HG03280 (cell line): ENCODE measurements around the gene HSPG2.
"Not testable (repeated sequence)": the region's sequence is repeated elsewhere in the genome, so short reads cannot be mapped to it uniquely, and the experiment has no call there.

Experiments
- ATAC-seq: cut with Tn5 transposase; IDR thresholded peaks from one replicate; pipeline ENCODE4 v1.9.1; 2021; ENCODE audit warnings: mild to moderate bottlenecking, moderate library complexity; ENCODE audit not compliant: unreplicated experiment

The HSPG2 gene

DNA sequence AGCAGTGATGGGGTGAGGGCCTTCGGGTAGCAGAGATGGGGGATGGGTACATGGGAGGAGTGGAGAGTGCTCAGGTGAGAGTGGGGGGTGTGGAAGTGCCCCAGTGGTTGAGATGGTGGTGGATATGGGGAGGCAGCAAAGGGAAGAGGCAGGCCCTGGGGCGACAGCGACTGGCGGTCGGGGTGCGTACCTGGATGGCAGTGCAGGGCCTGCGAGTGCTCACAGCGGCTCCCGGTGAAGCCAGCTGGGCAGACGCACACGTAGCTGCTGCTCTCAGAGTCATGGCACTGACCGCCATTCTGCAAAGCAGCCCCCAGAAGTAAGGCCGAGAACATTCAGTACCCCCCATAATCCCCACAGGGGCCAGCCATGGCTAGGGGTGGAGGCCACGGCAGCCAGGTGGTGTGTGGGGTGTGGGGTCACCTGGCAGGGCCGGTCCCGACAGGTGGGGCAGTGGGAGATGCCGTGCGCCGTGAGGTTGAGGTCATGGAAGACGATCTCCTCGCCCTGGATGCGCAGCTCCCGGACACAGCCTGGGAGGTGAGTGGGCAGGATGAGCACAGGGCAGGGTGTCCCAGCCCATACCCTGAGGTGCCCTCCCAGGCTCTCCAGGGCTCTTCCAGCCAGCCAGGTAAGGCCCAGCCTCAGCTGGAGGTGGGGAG, 106.2 kb downstream of the HSPG2 start:
- ATAC-seq, result no peak

DNA sequence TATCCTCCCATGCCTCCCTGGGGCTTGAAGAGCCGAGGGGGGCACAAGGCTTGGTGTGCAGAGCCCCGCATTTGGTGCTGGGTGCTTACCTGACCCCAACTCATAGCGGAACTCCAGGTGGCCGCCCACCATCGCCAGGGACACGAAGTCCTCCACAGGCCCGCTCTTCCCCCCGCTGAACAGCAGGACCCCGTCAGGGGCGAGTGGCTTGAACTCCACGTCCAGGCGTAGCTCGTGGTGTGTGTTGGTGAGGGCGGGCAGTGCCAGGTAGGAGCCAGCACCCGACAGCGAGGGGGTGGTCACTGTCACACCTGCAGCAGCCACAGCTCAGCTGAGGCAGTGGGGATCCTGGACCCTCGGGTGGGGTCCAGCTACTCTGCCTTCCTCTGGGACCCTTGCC, 107.8 kb downstream of the HSPG2 start:
- no peak for ATAC-seq

DNA sequence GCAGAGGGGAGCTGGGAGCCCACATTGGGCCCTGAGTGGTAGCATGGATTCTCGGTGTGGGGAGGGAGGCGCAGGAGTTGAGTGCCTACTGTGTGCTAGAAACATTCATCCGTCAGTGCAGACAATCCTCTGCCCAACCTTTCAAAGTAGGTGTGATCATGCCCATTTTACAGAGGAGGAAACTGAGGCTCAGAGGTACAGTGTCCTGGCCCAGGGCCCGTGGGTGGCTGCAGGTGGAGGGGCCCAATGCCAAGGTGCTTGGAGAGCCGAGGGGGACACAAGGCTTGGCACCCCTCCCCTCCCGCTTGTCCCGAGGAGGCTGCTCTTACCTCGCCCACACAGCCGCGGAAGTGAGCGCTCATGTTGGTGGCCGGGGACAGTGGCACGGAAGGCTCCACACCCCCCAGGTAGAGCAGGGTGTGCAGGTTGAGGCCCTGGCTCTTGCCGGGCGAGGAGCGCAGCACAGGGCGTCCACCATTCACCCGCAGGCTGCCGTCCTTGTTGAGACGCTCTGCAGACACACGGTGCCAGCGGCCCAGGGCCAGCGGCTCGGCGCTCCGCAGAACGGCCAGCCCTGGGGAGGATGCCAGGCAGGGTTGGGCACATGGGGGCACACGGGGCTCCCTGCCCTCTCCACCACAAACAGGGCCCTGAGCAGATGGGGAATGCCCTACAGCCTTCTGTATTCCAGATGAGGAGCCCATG, 108.5 kb downstream of the HSPG2 start:
- no peak for ATAC-seq

DNA sequence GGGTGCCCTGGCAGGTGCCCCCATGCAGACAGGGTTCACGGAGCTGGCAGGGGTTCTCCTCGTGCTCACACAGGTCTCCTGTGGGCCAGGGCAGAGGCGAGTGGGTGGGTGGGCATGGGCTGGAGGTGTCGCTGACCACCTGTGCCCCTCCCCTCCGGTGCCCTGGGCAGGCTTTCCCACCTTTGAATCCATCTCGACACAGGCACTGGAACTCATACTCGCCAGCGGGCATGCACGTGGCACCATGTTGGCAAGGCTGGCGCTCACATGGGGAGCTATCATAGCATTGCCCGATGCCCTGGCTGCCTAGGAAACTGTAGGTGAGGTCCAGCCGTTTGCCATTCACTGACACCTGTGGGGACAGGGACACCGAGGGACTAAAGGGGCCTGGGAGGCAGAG, 109.0 kb downstream of the HSPG2 start:
- no peak for ATAC-seq

DNA sequence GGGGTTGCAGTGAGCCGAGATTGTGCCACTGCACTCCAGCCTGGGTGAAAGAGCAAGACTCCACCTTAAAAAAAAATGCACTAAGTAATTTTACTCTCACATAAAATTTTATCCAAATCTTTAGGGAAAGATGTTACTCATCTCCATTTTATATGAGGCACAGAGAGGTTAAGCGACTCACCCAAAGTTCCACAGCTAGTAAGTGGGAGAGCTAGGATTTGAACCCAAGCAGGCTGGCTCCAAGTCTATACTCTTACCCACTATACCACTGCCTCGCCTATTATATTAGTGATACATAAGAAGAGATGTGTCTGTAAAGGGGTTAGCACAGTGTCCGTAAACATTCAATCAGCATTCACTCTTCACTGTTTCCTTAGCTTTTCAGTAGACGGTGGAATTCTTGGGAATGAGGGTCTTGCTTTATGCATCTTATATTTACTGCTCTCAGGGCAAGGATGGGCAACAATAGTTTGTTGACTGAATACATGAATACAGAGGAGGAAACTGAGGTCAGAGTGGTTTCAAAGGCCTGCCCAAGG, 109.9 kb downstream of the HSPG2 start:
- ATAC-seq, result no peak

DNA sequence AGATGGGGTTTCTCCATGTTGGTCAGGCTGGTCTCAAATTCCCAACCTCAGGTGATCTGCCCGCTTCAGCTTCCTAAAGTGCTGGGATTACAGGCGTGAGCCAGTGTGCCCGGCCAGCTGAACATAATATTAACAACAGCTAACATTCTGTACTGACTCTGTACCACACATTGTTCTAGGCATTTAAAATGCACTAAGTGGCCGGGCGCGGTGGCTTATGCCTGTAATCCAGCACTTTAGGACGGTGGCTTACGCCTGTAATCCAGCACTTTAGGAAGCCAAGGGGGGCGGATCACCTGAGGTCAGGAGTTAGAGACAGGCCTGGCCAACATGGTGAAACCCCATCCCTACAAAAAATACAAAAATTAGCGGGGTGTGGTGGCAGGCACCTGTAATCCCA, 110.4 kb downstream of the HSPG2 start:
- not testable (repeated sequence) for ATAC-seq

DNA sequence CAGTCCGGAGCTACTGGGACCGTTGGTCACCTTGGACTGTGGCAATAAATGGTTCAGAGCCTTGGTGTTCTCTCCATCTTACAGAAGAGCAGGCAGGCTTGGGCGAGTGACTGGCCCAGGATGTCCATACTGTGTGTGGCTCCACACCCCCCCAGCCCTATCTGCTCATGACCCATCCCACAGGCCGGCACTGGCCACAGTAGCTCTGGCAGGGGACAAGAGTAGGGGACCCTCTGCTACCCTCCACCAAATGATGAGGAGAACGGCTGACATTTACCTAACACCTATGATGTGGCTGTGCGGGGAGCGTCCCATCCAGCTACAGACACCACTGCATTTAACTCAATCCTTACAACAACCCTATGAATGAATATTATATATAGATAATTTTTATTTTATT, 111.7 kb downstream of the HSPG2 start:
- no peak for ATAC-seq

DNA sequence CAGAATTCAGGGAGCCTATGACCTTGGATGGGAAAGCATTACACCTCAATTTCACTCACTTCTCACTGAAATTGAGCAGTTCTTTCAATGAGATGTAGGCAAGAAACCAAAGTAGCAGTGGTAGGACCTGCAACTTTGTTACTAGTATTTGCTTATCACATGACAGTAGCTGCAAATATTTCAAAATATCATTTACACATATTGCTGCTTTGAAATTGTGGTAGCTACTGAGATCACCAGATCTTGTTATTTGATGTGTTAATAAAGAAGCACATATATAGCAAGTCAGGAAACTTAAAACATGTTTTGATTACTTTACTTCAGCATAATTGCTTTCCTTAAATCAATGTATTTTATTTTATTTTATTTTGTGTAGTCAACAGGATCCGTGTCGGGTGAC, 112.2 kb downstream of the HSPG2 start:
- no peak for ATAC-seq

DNA sequence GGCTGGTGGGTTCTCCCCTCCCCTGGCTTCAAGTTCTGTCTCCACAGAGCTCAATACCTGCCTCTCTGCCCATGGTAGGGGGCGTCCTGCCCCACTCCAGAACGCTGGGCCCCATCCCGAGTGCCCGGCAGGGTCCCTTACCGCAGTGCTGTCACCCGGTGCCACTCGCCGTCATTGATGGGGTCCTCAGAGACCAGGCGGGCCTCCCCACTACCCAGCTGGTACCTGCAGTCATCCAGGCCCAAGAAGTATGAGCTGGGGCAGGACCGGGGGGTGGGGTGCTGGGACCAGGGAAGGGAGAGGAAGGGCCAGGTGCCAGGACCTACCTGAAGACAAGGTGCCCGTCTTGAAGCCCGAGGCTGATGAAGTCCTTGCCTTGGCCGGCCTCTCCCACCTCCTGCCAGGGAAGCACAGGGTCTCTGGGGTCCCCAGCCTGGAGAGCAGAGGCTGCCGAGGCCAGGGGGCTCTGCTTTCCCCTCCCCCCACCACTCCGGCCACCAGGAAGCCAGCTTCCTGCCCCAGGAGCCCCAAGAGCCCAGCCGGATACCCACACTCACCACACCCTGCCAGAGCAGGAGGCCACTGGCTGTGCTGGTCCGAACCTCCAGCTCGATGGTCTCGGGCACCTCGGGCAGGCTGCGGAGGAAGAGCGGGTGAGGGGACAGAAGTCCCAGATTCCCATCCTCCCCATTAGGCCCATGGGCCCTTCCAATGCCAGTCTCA, 113.0 kb downstream of the HSPG2 start:
- no peak for ATAC-seq

DNA sequence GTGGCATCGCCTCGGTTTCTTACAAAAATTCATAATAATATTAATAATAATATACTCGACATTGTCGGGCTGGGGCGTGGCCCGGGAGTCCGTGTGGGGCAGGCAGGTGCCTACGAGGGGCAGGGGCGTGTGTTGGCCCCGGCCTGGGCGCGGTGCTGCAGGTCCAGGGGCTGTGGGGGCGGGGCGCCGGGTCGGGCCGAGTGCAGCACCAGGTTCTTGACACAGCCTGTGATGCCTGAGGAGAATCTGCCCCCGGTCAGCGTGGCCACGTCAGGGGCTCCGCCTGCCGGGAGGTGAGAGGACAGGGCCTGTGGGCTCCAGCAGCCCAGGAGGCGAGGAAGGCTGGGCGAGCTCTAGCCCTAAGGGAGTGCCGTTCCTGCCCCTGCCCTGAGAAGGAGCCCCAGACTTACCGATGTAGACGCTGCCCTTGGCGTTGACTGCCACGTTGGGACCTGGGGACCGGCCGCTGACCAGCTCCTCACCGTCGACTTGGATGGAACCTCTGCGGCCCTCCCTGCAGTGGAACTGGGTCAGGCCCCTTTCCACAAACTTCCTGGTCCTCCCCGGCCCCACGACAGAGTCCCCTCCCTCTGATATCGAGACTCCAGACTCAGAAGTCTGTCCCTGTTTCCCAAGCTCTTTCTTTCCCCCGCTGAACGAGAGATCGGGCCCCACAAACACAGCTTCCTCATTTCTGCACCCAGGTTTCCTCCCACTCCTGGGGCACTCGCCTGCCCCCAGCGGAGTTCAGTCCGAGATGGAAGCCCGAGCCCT, 113.7 kb downstream of the HSPG2 start:
- no peak for ATAC-seq

DNA sequence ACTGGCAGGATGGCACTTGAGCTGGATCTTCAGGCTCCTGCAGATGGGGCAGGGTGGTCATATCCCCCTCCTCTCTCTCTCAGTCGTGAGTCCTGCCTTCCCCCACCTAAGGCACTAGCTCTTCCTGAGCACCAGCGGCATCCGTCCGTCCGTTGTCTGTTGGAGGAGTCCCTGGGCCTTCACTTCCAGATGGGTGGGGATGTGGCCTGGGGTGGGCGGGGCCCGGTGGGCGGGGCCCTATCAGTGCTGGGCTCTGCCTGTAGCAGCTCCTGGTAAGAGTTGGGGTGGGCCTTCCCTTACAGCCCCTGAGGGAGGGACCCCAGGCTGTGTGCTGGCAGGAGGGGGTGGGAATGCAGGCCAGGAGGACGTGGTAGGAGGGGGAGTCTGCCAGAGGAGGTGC, 114.8 kb downstream of the HSPG2 start:
- ATAC-seq, result no peak

DNA sequence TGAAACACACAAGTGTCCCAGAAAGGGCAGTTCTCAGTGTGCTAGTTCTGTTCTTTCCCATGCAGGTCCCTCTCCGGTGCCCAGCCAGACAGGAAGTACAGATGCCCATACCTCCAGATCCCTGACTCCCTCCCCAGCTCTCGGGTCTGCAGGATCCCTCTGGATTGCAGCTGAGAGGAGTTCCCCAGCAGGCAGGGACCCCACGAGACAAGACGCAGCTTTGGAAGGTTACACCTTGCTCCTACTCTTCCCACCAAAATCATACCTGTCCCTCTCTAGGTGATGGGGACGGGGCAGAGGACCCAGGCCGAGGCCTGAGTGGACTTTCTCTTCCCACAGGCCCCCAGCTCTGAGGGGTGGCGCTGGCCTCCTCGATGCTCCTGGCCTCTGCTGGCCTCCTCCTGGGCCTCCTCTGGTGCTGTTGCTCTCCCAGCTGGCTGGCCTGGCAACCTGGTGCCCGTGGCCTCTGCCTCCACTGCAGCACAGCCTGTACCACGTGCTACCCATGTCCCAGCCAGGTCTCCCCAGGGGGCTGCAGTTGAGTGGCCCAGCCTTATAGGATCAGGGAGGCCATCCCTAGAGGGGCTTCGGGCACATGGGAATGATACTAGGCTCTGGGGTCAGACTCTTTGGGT, 115.6 kb downstream of the HSPG2 start:
- no peak for ATAC-seq

DNA sequence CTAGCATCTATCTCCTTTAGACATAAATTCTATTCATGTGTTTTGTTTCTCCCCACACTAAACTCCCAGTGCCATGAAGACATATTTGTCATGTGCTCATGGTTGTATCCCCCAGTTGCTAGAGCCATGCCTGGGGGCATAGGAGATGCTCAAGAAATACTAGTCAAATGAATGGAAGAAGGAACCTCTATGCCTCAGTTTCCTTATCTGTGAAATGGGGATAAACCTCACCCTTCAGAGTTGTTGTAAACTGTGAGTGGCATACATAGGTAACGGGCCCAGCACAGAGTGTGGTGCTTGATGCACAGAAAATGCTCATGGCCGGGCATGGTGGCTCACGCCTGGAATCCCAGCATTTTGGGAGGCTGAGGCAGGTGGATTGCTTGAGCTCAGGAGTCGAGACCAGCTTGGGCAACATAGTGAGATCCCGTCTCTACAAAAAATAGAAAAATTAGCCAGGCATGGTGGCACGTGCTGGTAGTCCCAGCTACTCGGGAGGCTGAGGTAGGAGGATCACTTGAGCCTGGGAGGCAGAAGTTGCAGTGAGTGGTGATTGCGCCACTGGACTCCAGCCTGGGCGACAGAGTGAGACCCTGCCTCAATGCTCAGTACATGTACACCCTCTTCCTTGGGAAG, 116.4 kb downstream of the HSPG2 start:
- ATAC-seq, result no peak

DNA sequence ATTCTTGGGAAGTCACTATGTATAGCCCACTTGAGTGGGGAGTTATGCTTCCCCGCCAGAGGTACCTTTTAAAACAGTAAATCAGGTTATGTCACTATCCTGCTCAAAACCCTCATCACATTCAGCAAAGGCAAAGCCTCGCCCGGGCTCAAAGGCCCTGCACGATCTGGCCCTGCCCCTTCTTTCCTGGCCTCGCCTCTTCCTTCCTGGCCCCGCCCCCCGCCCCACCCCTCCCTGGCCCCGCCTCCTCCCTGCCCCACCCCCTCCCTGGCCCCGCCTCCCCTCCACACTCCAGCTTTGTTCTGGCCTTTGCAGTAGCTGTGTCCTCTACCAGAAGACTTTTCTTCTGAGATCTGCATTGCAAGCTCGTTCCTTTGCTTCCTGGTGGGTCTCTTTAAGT, 118.5 kb downstream of the HSPG2 start:
- no peak for ATAC-seq

DNA sequence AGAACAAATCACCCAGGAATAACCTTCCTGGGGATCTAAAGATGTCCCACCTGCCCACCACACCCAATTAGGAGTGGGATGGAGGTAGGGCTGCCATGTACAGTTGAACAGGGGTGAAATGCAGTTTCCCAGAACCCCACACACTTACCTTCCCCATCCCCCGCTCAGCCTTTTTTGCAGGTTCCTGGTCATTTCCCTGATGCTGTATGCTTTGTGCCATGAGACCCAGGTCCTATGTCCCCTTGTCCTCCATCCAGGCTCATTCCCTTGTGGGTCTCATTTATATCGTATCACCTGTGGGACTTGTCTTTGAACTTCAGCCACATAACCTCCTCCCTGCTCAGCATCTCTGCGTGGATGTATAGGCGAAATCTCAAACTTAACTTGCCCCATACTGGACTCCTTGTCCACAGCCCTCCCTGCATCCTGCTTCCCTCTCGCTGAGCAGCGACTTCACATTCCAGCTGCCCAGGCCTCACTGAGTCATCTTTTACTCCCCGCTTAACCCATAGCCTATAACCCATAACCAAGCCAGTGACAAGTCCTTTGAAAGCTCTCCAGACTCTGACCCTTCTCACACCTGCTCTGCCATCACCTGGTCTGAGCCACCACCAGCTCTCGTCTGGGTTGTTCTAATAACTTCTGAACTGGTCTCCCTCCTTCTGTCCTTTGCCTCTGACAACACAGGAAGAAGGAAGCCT, 120.4 kb downstream of the HSPG2 start:
- ATAC-seq, result no peak

DNA sequence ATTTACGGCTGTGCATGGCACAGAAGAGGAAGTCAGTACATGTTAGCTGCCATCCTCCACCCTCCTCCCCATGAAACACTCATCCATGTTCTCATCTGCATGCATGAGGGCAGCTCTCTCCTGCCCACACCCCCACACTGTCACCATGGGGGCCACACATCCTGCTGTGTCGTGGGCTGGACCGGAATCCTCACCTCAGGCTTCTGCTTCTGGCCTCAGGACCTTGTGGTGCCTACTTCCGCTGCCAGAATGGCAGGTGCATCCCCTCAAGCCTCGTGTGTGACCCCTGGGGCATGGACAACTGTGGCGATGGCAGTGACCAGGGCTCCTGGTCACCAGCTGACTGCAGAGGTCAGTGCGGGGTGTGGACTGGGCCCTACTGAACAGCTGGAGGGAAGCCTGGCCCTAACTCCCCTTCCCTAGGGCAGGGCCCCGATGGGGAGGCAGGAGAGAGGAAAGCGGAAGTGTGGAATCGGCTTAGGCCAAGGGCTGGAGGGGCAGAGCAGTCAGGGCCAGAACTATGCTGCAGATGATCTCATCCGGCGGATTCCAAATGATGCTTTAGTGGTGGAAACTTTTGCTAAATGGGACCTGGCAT, 121.3 kb downstream of the HSPG2 start:
- ATAC-seq, result no peak

DNA sequence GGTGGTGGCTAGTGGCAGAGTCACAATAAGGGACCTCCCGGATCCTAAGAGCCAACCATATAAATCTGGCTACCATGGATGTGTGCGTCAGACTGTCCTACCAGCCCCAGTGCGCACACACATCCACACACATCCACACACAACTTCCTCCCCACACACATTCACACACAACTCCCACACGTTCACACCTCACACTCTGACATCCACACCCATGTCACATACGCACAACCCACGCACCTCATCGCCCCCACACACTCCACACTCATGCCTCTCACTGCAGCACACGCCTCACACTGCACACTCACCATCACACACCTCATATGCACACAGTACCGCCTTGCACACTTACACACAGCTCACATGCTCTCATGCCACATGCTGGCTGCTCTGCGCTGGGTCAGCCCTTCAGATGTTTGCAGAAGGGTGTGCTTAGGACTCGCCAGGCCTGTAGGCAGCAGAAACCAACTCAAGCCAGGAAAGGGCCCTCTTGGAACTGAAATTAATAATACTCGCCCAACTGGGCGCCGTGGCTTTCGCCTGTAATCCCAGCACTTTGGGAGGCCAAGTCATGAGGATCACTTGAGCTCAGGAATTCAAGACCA, 122.0 kb downstream of the HSPG2 start:
- ATAC-seq, result no peak

DNA sequence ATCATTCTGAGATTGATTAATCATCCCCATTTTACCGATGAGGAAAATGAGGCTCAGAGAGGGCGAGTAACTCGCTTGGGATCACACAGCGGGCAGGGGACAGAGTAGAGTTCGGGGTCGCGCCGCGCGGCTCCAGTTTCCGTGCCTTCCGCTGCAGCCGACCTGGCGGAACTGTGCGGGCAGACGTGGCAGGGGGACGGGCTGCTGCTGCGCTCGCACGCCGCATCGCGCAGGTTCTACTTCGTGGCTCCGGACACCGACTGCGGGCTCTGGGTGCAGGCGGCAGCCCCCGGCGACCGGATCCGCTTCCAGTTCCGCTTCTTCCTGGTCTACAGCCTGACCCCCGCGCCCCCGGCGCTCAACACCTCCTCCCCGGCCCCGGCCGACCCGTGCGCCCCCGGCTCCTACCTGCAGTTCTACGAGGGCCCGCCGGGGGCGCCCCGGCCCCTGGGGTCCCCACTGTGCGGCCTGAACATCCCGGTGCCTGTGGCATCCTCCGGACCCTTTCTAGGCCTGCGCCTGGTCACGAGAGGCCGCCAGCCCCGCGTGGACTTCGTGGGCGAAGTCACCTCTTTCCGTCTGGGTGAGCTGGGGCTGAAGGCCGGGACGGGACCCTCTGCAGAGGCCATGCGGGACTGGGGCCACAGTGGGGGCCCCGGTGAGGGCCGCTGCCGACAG, 122.7 kb downstream of the HSPG2 start:
- ATAC-seq, result no peak
